HEK293T (cell line): Measurements from ENCODE around the gene TET2.

Experiments used
- CTCF ChIA-PET: fragments of 350-600 bp; formaldehyde crosslinking; extraction: SDS; loops from one replicate; lab custom pipeline; 2021; ENCODE audit warnings: antibody characterized with exemption, inconsistent platforms; lab: Yijun Ruan, JAX
- POLR2A ChIA-PET: fragments of 350-600 bp; formaldehyde crosslinking; extraction: SDS; loops from one replicate; lab custom pipeline; 2020; ENCODE audit warnings: antibody characterized with exemption, inconsistent platforms; lab: Yijun Ruan, JAX
- DNase-seq: peaks from one replicate; pipeline ENCODE4 v3.0.0; 2012; ENCODE audit warnings: mixed read lengths; ENCODE audit errors: extremely low spot score
- ARNT ChIP-seq: fragments of 450-650 bp; IDR thresholded peaks from 2 replicates; pipeline ENCODE4 v1.6.1; 2017; ENCODE audit warnings: mild to moderate bottlenecking
- BHLHE40 ChIP-seq: fragments of 450-650 bp; IDR thresholded peaks from 2 replicates; pipeline ENCODE4 v1.6.1; 2016; ENCODE audit warnings: mild to moderate bottlenecking, moderate library complexity, borderline replicate concordance
- CTBP1 ChIP-seq: fragments of 450-650 bp; IDR thresholded peaks from 2 replicates; pipeline ENCODE4 v1.6.1; 2016; ENCODE audit warnings: borderline replicate concordance
- ELF4 ChIP-seq: fragments of 450-650 bp; IDR thresholded peaks from 2 replicates; pipeline ENCODE4 v1.6.1; 2017; ENCODE audit warnings: antibody characterized with exemption
- FOXA1 ChIP-seq: fragments of 450-650 bp; IDR thresholded peaks from 2 replicates; pipeline ENCODE4 v1.6.1; 2016; ENCODE audit warnings: mild to moderate bottlenecking
- FOXK2 ChIP-seq: fragments of 450-650 bp; IDR thresholded peaks from 2 replicates; pipeline ENCODE4 v1.6.1; 2016; ENCODE audit warnings: mild to moderate bottlenecking
- FOXM1 ChIP-seq: fragments of 450-650 bp; IDR thresholded peaks from 2 replicates; pipeline ENCODE4 v1.6.1; 2017; ENCODE audit warnings: mild to moderate bottlenecking, borderline replicate concordance
- HDGF ChIP-seq: fragments of 450-650 bp; IDR thresholded peaks from 2 replicates; pipeline ENCODE4 v1.6.1; 2017; ENCODE audit warnings: antibody characterized with exemption, borderline replicate concordance
- L3MBTL2 ChIP-seq: fragments of 450-650 bp; conservative IDR thresholded peaks from 2 replicates; pipeline ENCODE4 v1.6.1; 2016; ENCODE audit warnings: mild to moderate bottlenecking
- LEF1 ChIP-seq: fragments of 450-650 bp; IDR thresholded peaks from 2 replicates; pipeline ENCODE4 v1.6.1; 2017; ENCODE audit warnings: mild to moderate bottlenecking, borderline replicate concordance
- NFRKB ChIP-seq: fragments of 450-650 bp; IDR thresholded peaks from 2 replicates; pipeline ENCODE4 v1.6.1; 2016; ENCODE audit warnings: mild to moderate bottlenecking, moderate library complexity
- SP1 ChIP-seq: fragments of 450-650 bp; IDR thresholded peaks from 2 replicates; pipeline ENCODE4 v1.6.1; 2017
- SUZ12 ChIP-seq: fragments of 450-650 bp; IDR thresholded peaks from 2 replicates; pipeline ENCODE4 v1.6.1; 2016; ENCODE audit warnings: mild to moderate bottlenecking
- TARDBP ChIP-seq: fragments of 450-650 bp; IDR thresholded peaks from 2 replicates; pipeline ENCODE4 v1.6.1; 2016
- ZNF384 ChIP-seq: fragments of 450-650 bp; IDR thresholded peaks from 2 replicates; pipeline ENCODE4 v1.6.1; 2016
- TF ChIP-seq, protein P1 (sequence below): fragments of 450-650 bp; IDR thresholded peaks from 2 replicates; pipeline ENCODE4 v1.6.1; 2016

Gene TET2

DNA sequence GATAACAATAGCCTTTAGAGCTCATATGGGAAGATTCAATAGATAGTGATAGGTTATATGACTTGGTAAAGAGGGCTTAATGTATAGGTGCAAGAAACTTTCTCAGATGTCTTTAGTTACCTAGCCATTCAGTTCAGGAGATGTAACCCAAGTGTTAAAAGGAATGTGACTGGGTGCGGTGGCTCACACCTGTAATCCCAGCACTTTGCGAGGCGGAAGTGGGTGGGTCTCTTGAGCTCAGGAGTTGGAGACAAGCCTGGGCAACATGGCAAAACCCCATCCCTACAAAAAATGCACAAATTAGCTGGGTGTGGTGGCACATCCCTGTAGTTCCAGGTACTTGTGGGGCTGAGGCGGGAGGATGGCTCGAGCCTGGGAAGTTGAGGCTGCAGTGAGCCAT, 7.9 kb downstream of the TET2 start:
- TF ChIP-seq SUZ12: no peak
- TF ChIP-seq TARDBP: no peak
- TF ChIP-seq NFRKB: no peak
- no peak for TF ChIP-seq FOXA1
- no peak for TF ChIP-seq LEF1
- no peak for TF ChIP-seq HDGF
- TF ChIP-seq CTBP1: no peak
- TF ChIP-seq, protein P1, sequence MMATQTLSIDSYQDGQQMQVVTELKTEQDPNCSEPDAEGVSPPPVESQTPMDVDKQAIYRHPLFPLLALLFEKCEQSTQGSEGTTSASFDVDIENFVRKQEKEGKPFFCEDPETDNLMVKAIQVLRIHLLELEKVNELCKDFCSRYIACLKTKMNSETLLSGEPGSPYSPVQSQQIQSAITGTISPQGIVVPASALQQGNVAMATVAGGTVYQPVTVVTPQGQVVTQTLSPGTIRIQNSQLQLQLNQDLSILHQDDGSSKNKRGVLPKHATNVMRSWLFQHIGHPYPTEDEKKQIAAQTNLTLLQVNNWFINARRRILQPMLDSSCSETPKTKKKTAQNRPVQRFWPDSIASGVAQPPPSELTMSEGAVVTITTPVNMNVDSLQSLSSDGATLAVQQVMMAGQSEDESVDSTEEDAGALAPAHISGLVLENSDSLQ: no peak
- TF ChIP-seq ARNT: no peak
- TF ChIP-seq SP1: no peak
- ChIA-PET POLR2A (no interaction called here), CTCF (no interaction called here)
- DNase-seq: no peak

DNA sequence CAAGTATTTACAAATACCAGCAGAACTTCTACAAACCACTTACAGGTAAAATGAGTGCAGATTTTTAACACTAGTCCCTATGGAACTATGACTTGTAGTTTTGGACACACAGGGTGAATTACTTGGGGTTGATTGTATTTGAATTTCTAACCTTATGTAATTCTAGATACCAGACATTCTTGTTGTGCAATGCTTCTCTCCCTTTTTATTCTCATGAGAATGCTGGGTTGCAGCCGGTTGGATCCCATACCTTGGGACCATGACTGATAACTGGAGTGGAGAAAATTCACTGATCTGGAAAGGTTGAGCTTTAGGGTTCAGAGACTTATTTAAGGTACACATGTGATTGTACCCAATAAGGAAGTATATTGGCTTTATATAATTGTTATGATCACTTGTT, 8.8 kb downstream of the TET2 start:
- ChIA-PET POLR2A (no interaction called here), CTCF (no interaction called here)
- DNase-seq: no peak
- TF ChIP-seq NFRKB (no peak), ARNT (no peak), TARDBP (no peak), SUZ12 (no peak)
- TF ChIP-seq, protein P1: no peak

DNA sequence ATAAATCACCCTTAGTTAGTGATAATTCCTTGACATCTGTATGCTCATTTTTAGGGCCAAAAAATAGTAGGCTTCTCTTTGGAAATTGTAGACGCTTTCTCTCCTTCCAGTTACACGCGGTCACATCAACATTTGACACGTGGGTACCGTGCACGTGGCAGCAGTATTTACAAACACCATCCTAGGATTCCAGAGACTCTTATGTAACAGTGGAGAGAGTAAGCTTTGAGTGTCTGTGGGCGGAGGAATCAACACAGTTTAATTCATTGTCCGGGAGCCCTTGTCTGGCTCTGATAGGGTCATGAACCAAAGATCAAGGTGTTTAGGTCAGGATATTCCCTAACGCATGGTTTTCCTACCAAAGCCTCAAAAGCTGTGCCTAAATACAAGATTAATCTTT, 12.2 kb downstream of the TET2 start:
- CTCF ChIA-PET: no interaction called here
- DNase-seq: no peak
- TF ChIP-seq L3MBTL2 (no peak), TARDBP (no peak), FOXM1 (no peak), HDGF (no peak), ARNT (no peak), NFRKB (no peak), ELF4 (no peak), FOXA1 (no peak), SP1 (no peak), FOXK2 (no peak), LEF1 (no peak), CTBP1 (no peak), SUZ12 (no peak), ZNF384 (no peak), BHLHE40 (no peak)
- TF ChIP-seq, protein P1: no peak
- POLR2A ChIA-PET: no interaction called here

DNA sequence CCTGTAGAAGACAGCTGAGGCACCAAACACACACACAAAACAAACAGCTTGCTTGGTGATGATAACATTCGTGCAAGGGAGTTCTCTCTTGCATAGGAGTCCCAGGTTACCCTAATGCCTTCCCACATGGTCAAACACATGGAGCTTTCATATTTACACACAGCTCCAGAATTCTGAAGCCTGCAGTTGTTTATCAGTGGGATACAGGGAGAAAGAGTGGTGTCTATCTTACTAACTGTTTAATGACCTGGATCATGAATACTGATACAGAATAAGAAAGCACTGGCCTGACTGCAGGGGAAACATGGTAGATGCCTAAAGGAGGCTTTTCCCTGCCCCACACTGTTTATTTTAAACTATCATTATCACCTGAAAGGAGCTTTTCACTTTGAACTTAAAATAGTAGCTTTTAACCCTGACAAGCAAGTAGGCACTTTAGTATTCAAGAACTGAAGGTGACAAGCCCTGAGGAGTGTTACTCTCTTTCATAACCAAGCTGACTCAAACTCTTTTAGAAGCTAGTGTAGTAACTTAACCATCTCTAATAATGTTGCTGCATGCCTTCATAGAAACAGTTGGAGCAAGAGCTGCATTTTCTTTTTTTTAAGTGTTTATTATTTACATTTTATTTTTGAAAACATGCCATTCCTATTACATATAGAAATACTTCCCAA, 15.6 kb downstream of the TET2 start:
- ChIA-PET CTCF (no interaction called here), POLR2A (no interaction called here)
- TF ChIP-seq FOXM1: no peak
- no peak for TF ChIP-seq L3MBTL2
- TF ChIP-seq FOXK2: no peak
- TF ChIP-seq HDGF: no peak
- TF ChIP-seq SUZ12: no peak
- no peak for DNase-seq

DNA sequence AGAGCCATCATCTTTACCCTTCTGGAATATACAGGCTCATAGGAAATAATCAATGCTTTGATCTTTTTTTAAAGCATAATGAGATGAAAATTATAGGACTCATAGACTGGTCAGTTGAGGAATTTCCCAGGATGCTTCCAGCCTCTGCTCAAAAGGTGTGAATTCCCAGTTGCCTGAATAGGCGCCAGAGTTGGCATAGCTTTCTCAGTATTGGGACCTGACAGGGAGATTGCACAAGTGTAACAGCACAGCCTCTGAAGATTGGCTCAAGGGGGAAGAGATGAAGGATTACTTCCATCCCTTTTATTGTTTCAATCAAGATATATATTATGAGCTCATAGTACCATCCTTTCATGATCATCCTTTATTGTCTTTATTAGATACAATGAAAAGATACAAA, 17.9 kb downstream of the TET2 start:
- ChIA-PET CTCF (interaction anchor here (1.1 kb wide), 1 partner anchor 310 kb away, joined by 3 read pairs; the partner anchor contains the start of gene PPA2), POLR2A (no interaction called here)
- no peak for TF ChIP-seq FOXM1
- no peak for TF ChIP-seq ARNT
- TF ChIP-seq CTBP1: no peak
- no peak for TF ChIP-seq ELF4
- no peak for TF ChIP-seq FOXA1
- TF ChIP-seq, protein P1: no peak
- TF ChIP-seq FOXK2: no peak
- TF ChIP-seq ZNF384: no peak
- no peak for TF ChIP-seq LEF1
- no peak for TF ChIP-seq BHLHE40
- no peak for DNase-seq

DNA sequence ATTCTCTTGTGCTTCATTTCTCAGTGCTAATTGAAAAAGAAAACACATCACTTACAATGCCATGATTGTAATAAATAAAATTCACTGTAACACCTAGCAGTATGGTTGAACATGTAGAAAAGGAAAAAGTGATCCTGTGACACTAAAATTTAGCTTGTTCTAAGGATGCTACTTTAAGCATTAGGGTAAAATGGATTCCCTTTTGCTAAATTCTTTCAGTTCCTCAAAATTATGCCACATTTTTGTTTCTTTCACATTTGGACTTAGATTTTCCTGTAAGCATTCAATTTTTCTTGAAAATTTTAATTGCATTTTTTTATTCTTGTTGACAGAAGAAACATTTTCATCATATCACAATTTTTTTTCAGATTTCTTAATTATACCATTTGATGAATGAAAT, 19.4 kb downstream of the TET2 start:
- TF ChIP-seq NFRKB (no peak), CTBP1 (no peak)
- ChIA-PET POLR2A (no interaction called here), CTCF (no interaction called here)
- DNase-seq: no peak
